Lung (tissue), 12 donors: Measurements from ENCODE around the gene CLEC1A. TPM values are rescaled to one million over a fixed set of nuclear protein-coding genes. Genes with fewer than 3 reads are reported as not detected.

ENCODE experiments used
- ATAC-seq: fragments of 200-7000 bp; cut with Tn5 transposase; one replicate; pipeline ENCODE4 v1.9.1; 2020; ENCODE audit warnings: moderate number of reproducible peaks; ENCODE audit not compliant: insufficient read depth, low FRiP score
- DNase-seq, 3 donors: peaks; one replicate each; pipeline ENCODE4 v3.0.0-alpha.2; 2013 to 2017
- H3K27ac ChIP-seq, 2 donors: one replicate each; pipeline ENCODE4 v1.5.1; 2013; ENCODE audit warnings: mild to moderate bottlenecking in 2 of 2, moderate library complexity in 2 of 2, control low read depth in 1 of 2, inconsistent platforms in 1 of 2, low read depth in 1 of 2, low read length in 1 of 2
- H3K27me3 ChIP-seq, 3 donors: one replicate each; pipeline ENCODE4 v1.5.1; 2013; ENCODE audit warnings: low read length in 2 of 3; ENCODE audit not compliant: control insufficient read depth in 3 of 3, insufficient read depth in 3 of 3
- H3K36me3 ChIP-seq, 4 donors: one replicate each; pipeline ENCODE4 v1.5.1; 2013; ENCODE audit warnings: low read length in 4 of 4, mild to moderate bottlenecking in 1 of 4, moderate library complexity in 1 of 4; ENCODE audit not compliant: control insufficient read depth in 4 of 4, insufficient read depth in 4 of 4
- H3K4me1 ChIP-seq, 5 donors: one replicate each; pipeline ENCODE4 v1.5.1; 2013; ENCODE audit warnings: low read length in 5 of 5, mild to moderate bottlenecking in 2 of 5, moderate library complexity in 1 of 5; ENCODE audit not compliant: control insufficient read depth in 5 of 5, insufficient read depth in 5 of 5
- H3K4me3 ChIP-seq: one replicate; pipeline ENCODE4 v1.5.1; 2013; ENCODE audit warnings: mild to moderate bottlenecking, control low read depth, moderate library complexity
- H3K9ac ChIP-seq, 2 donors: one replicate each; pipeline ENCODE4 v1.5.1; 2013; ENCODE audit warnings: low read length in 2 of 2, control low read depth in 1 of 2; ENCODE audit not compliant: insufficient read depth in 1 of 2
- H3K9me3 ChIP-seq, 4 donors: one replicate each; pipeline ENCODE4 v1.5.1; 2013; ENCODE audit warnings: low read length in 3 of 4, mild to moderate bottlenecking in 1 of 4, moderate library complexity in 1 of 4; ENCODE audit not compliant: control insufficient read depth in 4 of 4, insufficient read depth in 3 of 4
- CTCF ChIP-seq: IDR thresholded peaks from 2 replicates; pipeline ENCODE4 v1.5.1; 2012; ENCODE audit warnings: mild to moderate bottlenecking; ENCODE audit errors: control extremely low read depth, extremely low read depth
- WGBS, 2 donors: extraction: QIAGEN DNeasy Blood & Tissue Kit; methylation state at CpG; one replicate each; pipeline ENCODE4 v1.1.7; 2013; 5-methylcytosine and 5-hydroxymethylcytosine counted together
- polyA plus RNA-seq, 2 donors: library from polyadenylated mRNA; stranded (reverse); fragments of 200-250 nt; gene quantifications; one replicate each; pipeline ENCODE4 v1.2.1, GENCODE V29; 2013
- total RNA-seq, 2 donors: library from RNA; depleted of rRNA in 1 of 2; stranded (reverse); fragments of >200 nt in 1 of 2; gene quantifications; one replicate each; pipeline ENCODE4 v1.2.1, GENCODE V29; 2014 to 2021
- donor health status: control.
- donor health status: control.
- donor health status: Bipolar disorder and iron deficiency.
- donor health status: healthy.
- donor health status: DM: yes; HTN: yes; CAD: no.

CLEC1A gene
- total and polyA plus RNA-seq, 4 donors: 6.8 to 18.7 (median 8.9) TPM

DNA sequence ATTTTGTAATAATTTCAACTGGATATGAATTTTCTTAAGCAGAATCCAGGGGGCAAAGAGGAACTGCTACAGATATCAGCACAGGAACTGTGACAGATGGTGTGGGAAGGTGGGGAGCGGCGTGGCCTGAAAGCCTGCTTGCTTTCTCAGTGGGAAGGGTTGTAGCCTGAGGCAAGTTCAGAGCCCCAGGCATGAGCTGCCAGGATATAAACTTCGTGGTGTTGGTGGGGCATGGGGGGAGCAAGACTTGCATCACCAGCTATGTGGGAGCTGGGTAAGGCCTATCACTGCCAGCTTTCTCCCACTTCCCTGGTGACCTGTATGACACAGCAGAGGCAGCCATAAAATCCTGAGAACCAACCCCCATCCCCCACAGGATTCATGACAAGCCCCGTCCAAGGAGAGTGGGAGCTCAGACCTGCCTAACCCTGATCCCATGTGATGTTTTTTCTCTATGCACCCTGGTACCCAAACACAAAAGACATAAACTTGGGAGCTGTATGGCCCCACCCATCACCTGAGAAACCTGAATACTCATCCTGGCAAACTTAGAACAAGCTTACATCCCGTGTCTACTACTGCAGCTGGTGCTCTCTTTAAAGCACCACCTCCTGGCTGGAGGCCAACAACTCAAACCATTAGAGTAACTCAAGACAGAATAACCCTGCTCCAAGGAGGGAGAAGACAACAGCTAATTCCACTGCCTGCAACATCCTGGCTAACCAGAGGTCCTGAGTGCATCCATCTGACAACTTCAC, 16.5 kb downstream of the CLEC1A start:
- peak overlapping the region in 1 of 2 donors; percentile 1 for H3K27ac ChIP-seq
- TF ChIP-seq CTCF: no peak
- H3K4me3 ChIP-seq: no peak overlapping the region
- DNase-seq (no peak), ATAC-seq (no peak)
- WGBS, 2 donors: 50 to 59% methylated on average over 5 of the region's 5 CpGs
- H3K36me3 ChIP-seq: peaks cover 0 to 2% (median 0%) of the 10 kb centered on the region in 4 donors
- H3K9me3 ChIP-seq: peaks cover 0 to 9% (median 2%) of the 10 kb centered on the region in 4 donors
- H3K4me1 ChIP-seq: peaks cover 0 to 5% (median 0%) of the 10 kb centered on the region in 5 donors
- H3K9ac ChIP-seq: no peak overlapping the region
- no peaks in the 10 kb centered on the region for H3K27me3 ChIP-seq

DNA sequence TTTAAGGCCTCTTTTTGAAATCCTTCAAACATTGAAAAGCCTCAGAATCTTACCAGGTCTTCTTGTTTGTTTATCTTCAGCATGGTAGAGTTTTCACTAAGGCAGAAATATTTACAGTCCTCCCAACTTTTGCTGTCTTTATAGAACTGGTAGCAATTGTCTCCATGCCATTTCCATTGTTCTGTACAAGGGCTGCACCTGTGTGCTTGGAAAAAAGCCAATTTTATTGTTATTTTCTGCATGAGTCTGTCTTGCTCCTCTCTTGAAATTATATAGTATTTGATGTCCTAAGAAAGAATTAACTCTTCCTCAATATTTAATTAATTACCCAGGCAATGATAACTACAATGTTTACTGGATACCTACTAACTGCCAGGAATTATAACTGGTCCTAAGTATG, 23.3 kb downstream of the CLEC1A start:
- peaks cover 0 to 5% (median 2%) of the 10 kb centered on the region in 4 donors for H3K36me3 ChIP-seq
- peaks cover 0 to 1% (median 0%) of the 10 kb centered on the region in 5 donors for H3K4me1 ChIP-seq
- H3K9ac ChIP-seq: no peak overlapping the region
- H3K4me3 ChIP-seq: no peak overlapping the region
- TF ChIP-seq CTCF: no peak
- no peaks in the 10 kb centered on the region for H3K27me3 ChIP-seq
- ATAC-seq: no peak
- no peak overlapping the region for H3K27ac ChIP-seq
- DNase-seq: no peak
- peaks cover 0 to 2% (median 0%) of the 10 kb centered on the region in 4 donors for H3K9me3 ChIP-seq

DNA sequence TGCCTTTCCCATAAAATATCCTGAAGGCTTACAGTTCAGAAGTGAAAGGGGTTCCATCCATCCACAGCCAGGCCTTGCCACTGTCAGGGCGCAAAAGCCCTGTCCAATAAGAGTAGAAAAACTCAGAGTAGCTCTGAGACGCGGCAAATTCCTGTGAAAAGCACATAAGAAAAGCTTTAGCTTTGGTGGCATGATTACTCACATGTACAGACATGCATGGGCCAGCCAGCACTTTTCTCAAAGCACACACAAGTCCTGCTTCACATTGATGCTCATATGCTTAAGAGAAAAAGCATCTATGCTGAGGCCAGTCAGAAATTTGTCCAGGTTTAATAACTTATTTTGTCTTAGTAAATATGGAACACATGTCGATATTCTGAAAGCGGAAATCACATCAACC, 25.5 kb downstream of the CLEC1A start:
- no peak for ATAC-seq
- 95 to 96% methylated on average over 5 of the region's 5 CpGs for WGBS, 2 donors

More for the DNA sequence above, 25.5 kb downstream of the CLEC1A start:
- Histone ChIP-seq H3K9me3 (peaks cover 0 to 2% (median 0%) of the 10 kb centered on the region in 4 donors), H3K4me1 (peaks cover 0 to 1% (median 0%) of the 10 kb centered on the region in 5 donors), H3K27me3 (no peaks in the 10 kb centered on the region), H3K9ac (no peak overlapping the region), H3K4me3 (no peak overlapping the region), H3K27ac (no peak overlapping the region), H3K36me3 (peaks cover 0 to 5% (median 2%) of the 10 kb centered on the region in 4 donors)
- no peak for TF ChIP-seq CTCF
- DNase-seq: no peak
